ENCODE data around the gene KANTR. TPM values are rescaled to one million over a fixed set of nuclear protein-coding genes. Genes with fewer than 3 reads are reported as not detected.

The KANTR gene
- total RNA-seq (2022; extraction: Qiagen RNA extraction) = 1.4 to 1.9 TPM (median 1.6 TPM) in 5 replicates

GRCh38 chrX:53093748-53094581 is at the start of gene KANTR:
TSS of gene KANTR (plus strand) at chrX:53094142. CDS start at chrX:53124273, 30,131 bp downstream.

DNA sequence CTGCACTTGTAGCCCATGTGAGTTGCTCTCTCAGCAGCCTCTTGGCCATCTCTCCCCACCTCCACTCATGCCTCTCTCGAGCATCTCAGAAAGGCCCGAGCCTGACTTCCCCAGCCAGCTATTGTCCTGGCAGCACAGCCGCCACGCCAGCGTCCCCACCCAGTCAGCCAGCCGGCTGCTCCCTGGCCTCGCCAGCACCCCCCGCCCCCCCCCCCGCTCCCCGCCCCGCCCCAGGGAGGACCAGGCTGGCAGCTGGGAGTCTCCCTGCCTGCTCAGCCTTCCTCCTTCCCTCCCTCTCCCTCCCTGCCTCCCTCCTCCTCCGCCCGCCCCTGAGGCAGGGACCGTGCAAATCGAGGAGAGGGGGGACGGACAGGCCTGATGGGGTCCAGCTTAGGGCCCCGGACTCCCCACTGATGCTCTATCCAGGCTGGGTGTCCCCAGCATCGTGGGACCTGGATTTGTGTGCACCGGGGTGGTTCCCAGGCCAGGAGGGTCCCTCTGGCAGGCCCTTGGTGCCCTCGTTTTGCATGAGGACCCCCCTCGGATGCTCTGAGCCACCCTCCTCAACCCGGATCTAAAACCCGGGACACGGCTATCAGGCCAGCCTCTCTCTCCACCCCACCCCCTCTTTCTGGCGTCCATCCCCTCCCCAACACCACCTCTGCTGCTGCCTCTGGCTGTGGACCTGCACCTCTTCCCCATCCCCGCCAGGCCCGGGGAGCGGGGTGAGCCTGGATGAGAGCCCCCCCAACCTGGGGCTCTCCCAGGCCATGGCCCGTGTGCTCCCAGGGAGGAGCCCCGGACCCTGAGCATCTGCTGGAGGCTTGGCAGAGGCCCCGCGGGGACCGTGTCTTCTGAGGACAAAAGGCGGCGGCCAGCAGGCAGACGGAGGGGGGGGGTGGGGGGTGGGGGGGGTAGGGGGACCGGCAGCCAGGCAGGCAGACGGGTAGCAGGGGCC is 45.5 kb upstream of the KANTR start, which contains the start of gene GPR173:
Gene GPR173 (plus strand): TSS at position 621 of the 958 bp plus-strand sequence. CDS start 27,833 bp downstream, outside the sequence.

DNA sequence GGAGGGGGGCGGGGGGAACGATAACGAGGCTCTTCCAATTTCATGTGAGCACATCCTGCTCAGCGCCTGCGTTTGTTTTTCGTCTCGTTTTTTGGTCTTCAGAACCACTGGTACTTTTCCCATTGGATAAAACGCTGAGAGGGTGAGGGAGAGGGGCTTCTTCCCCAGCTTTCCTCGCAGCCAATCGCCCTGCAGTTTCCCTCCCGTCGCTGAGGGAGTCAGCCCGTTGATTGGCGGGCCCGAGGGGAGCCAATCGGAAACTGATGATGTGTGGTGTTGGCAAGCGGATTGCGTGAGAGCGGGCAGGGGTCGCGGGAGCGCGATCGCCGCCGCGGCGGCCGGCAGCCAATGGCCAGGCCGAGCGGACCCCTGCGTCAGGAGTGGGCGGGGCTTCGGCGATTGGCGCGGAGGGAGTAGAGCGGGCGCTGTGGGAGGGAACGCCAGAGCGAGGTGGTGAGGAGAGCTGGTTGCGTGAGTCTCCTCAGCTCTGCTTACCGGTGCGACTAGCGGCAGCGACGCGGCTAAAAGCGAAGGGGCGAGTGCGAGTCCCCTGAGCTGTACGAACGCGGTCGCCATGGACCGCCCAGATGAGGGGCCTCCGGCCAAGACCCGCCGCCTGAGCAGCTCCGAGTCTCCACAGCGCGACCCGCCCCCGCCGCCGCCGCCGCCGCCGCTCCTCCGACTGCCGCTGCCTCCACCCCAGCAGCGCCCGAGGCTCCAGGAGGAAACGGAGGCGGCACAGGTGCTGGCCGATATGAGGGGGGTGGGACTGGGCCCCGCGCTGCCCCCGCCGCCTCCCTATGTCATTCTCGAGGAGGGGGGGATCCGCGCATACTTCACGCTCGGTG is 11.8 kb upstream of the KANTR start, which contains the start of gene TSPYL2:
Gene TSPYL2 (plus strand): TSS at position 443 of the 848 bp plus-strand sequence. CDS start 132 bp downstream, at position 575.

Other genes starting within 250 kb of the KANTR start
- gene XAGE3, start 226.1 kb upstream of the KANTR start, total RNA-seq (2022; extraction: Qiagen RNA extraction) = not detected in 5 replicates
- 7.9 to 14.8 TPM (median 9.6 TPM) in 5 replicates for gene FAM156B, start 196.8 kb upstream of the KANTR start, total RNA-seq (2022; extraction: Qiagen RNA extraction)
- 12.0 to 21.5 TPM (median 16.3 TPM) in 5 replicates for gene FAM156A, start 135.6 kb upstream of the KANTR start, total RNA-seq (2022; extraction: Qiagen RNA extraction)
- gene GPR173, start 45.4 kb upstream of the KANTR start, total RNA-seq (2022; extraction: Qiagen RNA extraction) = 0.02 TPM in 1 of 5 replicates, not detected in the others
- gene TSPYL2, start 11.8 kb upstream of the KANTR start, total RNA-seq (2022; extraction: Qiagen RNA extraction) = 21.3 to 24.3 TPM (median 22.9 TPM) in 5 replicates
- gene KDM5C, start 131.1 kb downstream of the KANTR start, total RNA-seq (2022; extraction: Qiagen RNA extraction) = 47.0 to 56.4 TPM (median 52.9 TPM) in 5 replicates
- gene IQSEC2, start 187.4 kb downstream of the KANTR start, total RNA-seq (2022; extraction: Qiagen RNA extraction) = 31.4 to 44.5 TPM (median 40.5 TPM) in 5 replicates